AG08396 (cell line): ENCODE results near the gene BTBD9.
A peak's percentile ranks its signal among the peaks of the same experiment; 100 is the strongest.
"Not testable (repeated sequence)": the region's sequence is repeated elsewhere in the genome, so short reads cannot be mapped to it uniquely, and the experiment has no call there.

Experiments used
- DNase-seq: peaks from one replicate; pipeline ENCODE4 v3.0.0; 2012; ENCODE audit warnings: low spot score, mixed read lengths

BTBD9 gene

DNA sequence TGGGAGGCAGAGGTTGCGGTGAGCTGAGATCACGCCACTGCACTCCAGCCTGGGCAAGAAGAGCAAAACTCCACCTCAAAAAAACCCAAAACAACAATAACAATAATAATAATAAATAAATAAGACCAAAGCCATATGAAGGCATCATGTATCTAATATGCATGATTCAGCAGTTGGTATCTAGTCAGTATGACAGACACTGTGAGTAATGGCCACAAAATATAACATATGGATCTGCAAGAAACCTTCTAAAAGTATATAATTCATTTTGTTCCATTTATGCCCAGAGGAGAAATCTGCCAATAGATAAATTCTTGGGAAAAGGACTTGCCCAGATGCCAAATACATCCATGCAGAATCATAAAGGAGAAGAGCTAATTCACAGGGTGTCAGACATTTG is 252.3 kb downstream of the BTBD9 start:
- DNase-seq: no peak

DNA sequence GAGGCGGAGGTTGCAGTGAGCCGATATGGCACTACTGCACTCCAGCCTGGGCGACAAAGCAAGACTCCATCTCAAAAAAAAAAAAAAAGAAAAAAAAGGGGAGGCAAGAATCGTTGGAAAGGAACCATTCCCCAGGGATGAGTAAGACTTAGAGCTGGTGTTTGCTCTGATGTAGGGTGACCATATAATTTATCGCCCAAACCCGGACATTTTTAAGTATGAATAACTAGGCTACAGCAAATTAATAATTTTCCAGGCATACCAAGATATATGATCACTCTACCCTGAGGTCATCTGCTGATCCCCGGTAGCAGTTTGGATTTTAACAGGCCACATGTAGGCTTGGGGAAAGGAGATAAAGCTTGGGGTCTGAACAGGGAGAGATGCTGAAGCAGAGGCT is 260.9 kb downstream of the BTBD9 start:
- DNase-seq: no peak

DNA sequence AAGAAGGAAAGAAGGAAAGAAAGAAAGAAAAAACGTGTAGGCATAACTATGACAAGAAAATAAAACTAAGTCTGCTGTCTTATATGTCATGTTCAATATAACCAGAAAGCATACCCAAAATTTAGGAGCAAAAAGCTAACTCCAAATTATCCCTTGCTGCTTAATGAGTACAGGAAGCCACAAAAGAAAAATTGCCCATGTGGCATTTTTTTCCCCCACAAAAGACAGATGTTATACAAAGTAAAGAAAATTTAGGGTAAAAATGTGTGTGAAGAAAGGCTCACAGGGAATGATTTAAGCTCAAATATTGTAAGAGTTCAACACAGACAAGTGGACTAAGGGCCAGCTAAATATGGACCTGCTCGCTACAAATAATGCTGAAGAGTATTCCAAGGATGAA is 263.8 kb downstream of the BTBD9 start:
- no peak for DNase-seq

DNA sequence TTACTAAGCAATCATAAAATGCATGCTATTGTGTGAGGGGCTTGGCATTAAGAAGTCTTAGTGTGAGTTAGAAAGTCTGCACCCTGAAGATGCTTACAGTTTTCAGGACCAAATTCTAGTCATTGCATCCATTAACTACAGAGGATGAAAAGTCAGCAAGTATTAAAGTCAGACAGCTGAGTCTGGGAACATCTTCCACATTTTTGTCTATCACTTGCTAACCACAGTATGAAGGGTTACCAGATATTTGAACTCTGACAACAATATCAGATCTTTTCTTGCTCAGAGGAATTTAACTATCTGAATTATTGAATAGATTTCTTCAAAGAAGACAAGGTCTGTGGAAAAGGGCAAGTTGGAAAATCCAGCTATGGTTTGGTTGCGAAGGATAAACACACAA is 264.4 kb downstream of the BTBD9 start:
- DNase-seq: no peak

DNA sequence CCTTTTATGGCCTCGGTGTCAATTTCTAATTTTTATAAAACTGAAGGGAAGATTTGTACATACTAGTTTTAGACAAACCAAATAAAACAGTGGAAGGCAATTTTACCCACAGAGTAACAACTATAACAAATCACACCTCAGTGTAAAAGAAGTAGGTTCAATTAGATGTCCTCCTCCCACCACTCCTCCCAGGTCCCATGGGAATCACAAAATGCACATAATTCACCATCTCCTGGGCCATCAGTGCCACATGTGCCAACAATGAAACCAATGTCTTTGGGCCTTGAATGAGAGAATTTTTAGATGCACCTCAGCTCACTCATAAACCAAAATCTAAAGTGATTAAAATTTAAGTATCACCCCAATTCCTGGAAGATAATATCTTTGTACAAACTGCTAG is 267.8 kb downstream of the BTBD9 start:
- DNase-seq: no peak

DNA sequence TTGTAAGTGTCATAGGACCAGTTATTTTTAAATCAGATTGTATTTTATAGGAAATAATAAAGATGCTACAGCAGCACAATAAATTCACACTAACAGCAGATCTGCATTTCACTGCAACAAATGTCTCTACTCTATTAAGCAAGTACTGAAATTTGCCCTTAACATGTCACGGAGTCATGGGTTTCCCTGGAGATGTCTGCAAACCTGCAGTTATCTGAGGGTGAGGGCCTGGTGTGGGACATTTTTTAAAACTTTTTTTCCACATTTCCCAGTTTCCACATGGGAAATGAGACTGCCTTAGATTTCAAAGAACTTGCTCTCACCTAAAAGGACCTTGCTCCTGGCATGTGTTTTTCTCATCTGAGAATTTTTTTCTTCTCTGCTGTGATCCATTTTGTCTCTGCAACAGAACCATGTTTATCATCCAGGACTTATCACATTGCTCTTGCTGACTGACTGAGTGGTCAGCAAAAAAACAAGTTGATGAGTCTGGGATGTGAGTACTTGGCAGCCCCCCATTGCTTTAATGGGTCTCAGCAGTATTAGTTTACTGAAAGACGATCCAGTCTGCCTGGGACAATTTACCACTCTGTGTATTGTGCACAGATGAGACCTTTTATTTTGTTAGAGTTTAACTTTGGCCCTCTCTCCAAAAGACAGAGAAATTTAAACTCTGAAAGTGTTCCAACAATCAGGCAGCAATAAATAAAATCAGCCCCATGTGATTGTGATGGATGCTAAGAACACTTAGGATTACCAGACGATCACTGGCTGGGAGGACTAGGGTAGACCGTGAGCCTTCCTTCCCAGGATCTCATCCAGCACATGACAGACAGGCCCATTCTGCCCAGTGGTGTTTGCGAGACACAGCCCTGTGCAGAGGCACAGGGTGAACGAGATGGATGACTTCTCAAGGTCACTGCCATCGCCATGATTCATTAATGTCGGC is 268.8 kb downstream of the BTBD9 start:
- no peak for DNase-seq

DNA sequence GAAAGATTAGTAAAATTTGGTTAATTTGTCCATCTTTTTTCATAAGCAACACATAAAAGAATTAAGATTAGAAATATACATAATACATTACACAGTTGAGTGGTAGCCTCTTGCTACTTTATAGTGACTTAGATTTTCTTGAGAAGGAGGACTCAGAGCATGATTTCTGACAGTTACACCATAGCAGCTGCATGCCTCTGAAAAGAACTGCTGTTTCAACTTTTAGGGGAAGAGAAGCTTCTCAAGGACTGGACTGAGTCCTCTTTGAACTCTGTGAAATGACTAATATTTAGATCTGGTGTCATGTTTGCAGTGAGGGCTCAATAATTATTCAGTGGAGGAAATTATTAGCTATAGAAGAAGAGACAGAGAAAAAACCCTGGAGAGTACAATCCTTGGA is 272.5 kb downstream of the BTBD9 start:
- DNase-seq: no peak

DNA sequence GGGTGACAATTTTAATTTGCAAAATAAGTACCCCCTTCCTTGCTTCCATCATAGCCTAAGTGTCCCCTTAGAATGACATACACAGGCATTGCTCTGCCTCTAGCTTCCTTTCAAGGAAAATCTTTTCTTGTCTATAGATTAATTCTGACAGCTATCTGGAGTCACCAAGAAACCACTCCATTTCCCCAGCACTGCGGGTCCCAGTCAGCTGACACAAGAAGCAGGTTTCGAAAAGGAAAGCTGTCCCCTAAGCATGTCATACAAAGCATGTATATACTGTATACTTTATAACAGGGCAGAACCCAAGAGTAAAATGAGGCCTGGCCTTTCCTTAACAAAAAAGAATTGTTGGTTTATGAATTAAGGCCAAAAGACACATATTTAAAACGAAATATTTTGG is 273.5 kb downstream of the BTBD9 start:
- no peak for DNase-seq

DNA sequence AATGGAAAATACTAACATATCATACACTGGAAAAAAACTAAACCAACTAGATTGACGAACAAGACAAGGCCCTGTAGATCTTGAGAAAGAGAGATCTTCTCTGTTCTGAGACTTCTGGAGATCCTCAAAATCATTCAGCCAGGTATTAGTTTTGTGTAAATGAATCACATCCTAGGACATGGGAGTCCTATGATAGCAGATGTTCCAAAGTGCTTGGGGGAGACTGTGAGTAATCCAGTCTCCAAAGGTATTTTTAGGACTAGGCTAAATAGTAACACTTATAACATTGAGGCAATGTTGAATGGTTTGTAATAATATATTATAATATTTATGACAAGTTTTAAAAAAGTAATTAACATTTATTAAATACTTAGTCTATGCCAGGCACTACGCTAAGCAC is 275.0 kb downstream of the BTBD9 start:
- DNase-seq: no peak

DNA sequence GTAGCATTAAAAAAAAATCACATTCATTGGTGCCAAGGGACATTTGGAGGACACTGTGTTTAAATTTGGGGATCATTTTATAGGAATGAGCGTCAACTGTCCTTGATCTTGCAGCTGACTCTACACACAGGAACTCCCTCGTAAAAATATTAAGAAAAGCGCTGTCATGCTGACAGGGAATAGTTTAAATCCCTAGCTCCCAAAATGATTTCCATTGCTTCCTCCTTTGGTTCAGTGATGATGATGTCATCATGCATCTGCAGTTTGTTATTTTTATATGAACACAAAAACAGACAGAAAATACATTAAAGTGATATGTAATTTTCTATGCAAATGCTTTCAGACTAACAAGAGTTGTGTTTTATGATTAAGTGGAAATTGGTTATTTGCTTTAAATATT is 275.6 kb downstream of the BTBD9 start:
- DNase-seq: no peak

DNA sequence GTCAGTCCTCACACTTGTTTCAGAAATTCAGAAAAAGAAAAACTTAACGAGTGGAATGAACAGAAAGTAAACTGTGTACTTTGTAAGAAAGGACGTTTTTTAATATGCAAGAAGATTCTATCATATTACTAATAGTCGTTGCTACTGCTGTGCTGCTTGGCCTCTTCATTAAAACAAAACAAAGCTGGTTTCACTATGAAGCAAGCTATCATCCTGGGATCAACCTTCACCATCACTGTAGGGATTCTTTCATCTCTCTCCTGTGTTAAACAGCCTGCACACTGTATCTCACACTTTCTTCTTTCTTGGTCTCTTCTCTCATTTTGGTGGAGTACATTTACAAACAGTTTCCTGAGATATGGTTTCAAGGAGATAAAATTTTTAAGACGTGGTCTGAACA is 284.2 kb downstream of the BTBD9 start:
- DNase-seq: no peak

DNA sequence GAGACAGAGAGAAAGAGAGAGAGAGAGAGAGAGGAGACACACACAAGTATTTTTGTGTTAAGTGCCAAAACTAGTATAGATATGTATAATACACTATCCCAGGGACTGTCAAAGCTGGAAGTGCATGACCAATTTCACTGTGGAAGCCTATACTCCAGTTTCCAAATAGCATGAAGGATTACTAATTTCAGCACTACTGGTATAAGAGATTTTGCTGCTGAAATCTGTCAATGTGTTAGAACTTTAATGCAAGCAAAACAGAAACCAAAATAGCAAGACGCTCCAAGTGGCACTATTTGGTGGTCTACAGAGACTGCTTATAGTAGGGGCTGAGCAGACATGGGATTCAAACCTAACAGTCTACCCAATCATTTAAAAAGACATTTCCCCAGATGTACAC is 284.8 kb downstream of the BTBD9 start:
- no peak for DNase-seq

DNA sequence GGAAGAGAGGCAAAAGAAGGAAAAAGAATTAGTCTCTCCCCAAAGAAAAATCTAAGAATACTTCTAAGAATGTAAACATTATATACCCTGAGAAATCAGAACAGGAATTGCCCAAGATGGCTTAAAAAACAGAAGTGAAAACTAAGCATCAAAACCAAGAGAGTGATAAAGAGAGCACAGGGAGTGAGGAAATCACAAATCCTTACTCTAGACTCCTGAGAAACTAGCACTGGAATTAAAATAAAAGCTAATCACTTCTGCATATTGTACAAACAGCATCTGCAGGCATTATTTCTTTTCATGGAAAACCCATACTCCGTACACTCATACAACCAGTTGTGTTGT is 285.7 kb downstream of the BTBD9 start:
- DNase-seq: no peak

DNA sequence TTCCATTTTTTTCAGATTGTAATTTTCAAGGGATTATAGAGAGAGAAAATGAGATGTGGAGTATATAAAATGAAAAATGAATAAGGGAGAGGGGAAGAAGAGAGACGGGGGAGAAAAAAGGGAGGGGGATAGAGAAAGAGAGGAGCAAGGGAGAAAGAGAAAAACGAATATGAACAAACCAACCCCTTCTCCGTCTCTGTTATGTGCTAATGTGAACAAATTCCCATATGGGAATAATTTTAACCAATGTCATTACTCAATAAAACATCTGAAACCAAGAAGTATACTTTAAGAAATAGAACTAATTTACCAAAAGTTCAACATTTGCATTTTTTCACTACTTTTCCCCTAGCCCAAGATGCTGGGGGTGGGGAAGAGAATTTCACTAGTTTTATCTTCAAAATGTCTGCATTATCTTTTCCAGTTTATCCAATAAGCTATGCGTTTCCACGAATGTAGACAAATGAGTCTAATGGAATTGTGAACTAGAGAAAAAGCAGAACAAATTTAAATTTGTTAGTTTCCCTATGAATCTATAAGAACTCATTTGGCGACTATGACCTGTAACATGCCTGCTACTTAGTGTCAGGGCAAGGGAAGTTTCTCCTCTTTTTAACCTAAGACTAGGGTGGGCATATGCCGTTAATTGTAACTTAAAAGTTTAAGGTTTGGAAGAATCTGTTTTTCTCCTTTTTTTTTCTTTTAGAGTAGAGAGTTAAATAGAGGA is 286.3 kb downstream of the BTBD9 start:
- DNase-seq: no peak

DNA sequence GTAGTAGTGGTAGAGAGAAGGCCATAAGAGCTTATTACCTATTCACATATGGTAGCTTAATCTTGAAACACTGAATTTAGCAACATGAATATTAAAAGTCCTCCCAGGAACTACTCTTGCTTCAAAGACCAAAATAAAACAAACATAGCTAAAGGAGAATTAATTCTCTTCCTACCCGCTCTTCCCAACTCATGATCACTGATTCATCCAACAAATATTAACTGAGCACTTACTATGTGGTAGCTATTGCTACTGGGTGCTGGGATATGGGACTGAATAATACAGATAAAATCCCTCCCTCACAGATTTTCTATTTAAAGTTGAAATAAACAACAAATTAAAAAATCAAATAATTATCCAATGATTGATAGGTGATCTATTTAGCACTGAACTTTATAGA is 287.1 kb downstream of the BTBD9 start:
- no peak for DNase-seq

DNA sequence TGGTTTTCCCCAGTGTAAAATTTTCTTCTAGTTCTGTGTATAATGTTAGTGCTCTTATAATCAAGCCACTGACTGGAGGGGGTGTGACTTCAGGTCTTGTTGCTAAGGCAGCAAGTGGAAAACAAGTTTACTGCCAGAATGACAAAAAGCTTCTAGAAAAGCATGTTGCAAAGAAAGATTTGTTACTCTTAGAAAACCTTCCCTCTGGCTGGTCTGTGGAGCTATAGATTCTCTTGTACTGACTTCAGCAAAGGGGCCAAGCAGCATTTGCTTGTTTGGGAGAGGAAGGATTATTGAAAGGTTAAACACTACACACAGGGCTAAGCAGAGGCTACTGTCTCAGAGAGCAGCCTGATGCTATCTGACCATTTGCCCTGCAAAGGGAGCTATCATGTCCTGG is 288.8 kb downstream of the BTBD9 start:
- DNase-seq: peak; percentile 43

DNA sequence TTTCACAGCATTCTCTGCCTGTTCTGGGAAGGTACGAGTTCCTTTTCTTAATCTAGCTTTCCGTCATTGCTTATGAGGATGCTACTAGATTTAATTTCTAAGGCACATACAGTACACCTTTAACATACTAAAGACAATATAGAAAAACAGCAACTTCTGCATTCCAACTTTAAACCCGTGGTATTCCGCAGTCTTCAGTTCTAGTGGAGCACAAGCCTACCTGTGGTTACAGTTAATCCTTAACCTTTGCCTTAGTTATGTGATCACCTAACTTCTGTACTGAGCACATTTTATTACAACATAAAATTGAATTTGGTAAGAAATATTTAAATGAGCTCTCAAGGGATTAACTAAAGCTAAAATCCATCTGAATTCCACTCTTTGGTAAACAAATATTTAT is 289.5 kb downstream of the BTBD9 start:
- DNase-seq: no peak

DNA sequence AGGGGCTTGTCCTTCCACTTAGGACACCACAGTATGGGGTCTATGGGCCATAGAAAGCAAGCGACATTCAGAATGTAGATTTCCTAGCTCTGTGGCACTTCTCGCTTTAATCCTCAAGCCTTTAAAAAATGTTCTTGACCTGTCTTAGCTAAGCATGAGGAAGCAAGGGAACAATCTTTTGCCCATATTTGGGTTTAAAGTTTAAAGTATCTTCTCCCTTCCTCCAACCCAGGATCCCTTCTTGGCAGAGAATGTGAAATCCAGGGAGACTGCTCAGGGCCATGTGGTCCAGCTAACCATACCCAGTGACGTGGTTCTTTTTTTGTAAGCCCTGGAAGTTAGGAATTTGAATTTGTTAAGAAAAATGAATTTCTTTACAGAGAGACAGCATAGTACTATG is 289.9 kb downstream of the BTBD9 start:
- DNase-seq: peak; percentile 64

DNA sequence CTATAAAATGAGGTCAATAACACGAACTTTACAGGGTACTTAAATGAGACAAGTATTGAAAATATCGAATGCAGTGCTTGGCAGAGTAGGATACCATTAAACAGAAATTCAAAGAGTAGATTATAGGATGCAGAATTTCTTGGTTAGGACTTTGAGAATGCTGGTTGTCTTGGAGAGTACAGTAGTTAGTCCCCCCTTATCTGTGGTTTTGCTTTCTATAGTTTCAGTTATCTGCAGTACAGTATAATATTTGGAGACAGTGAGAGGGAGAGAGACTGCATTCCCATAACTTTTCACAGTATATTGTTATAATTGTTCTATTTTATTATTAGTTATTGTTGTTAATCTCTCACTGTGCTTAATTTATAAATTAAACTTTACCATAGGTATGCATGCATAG is 290.5 kb downstream of the BTBD9 start:
- DNase-seq: no peak

DNA sequence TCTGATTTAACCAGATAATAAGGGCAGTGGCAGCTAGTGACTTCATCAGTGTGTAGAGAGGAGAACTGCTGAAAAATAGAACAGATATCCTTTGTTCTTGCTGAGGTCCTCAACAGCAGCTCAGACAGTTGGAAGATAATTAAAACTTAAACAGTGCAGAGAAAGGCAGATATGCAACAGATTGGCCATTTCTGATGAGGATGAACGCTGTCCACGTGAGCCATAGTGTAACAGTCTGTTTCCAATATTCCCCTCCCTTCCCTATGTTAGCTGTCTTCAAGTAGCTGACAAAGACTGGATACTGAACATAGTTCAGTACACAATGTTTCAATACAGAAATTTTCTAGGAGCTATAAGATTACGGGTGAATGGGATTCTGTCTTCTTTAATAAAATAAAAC is 291.4 kb downstream of the BTBD9 start:
- no peak for DNase-seq

DNA sequence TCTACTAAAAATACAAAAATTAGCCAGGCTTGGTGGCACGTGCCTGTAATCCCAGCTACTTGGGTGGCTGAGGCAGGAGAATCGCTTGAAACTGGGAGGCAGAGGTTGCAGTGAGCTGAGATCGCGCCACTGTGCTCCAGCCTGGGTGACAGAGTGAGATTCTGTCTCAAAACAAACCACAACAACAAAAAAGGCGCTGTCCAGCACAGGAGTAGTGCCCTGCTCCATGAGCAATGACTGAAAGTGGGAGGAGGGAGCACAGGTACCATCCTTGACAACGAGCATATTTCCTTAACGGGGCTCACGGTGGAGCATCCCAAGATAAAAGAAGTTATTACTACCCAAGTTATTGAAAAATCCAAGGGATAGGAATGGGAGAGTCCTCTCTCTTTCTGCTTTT is 291.9 kb downstream of the BTBD9 start:
- not testable (repeated sequence) for DNase-seq

DNA sequence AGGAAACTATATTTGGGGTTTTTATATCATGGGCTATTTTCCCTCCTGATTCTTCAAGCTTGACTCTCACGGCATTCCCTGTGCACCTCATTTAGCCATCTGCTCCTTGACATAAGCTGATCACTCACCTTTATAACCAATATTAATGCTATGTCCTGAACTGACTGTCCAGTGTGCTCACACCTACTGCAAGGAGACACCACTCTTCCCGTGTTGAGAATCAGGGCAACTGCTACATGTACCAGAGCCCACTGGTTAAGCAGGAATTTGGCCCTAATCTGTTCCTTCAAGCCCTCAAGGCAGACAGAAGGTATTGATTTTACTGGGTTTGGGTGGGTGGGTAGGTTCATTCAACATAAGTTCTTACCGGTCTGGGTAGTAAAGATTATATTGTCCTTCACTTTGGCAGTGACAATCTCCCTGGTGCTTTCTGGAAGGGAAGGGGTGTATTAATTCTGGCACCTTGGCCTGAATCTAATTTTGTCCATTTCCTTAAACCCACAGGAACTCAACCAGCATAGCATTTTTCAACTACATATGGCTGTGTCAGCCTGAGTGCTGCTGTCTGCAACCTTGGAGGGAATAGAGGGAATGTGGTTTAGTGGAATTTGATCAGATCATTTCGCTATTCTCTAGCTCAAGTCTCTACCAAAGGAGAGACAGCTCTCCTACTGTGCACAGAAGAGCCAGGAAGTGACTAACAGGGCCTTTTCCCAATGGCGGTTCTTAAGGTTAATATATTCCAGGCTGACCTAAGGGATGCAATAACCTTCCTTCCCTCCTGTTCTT is 293.2 kb downstream of the BTBD9 start:
- DNase-seq: peak; percentile 29

DNA sequence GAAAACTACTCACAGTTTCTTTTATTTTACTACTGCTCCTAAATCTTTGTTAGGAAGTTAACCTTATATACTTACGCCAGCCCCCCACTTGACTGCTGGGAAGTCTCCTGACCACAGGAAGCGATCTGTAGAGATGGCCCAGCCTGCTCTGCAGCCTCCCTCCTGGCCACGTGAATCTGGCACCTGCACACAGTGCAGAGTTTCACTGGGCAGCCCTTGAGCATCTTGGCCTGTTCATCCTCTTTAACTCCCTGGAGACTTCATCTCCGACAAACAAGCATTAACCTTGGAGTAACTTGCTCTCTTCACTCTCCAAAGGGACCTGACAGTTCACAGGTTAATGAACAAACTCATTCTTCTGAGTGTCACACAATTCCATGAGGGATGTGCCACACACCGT is 294.1 kb downstream of the BTBD9 start:
- DNase-seq: no peak
